ENCODE data around the gene WFDC6. TPM values are rescaled to one million over a fixed set of nuclear protein-coding genes. Genes with fewer than 3 reads are reported as not detected.
"Not testable (repeated sequence)": the region's sequence is repeated elsewhere in the genome, so short reads cannot be mapped to it uniquely, and the experiment has no call there.

WFDC6 gene
- not detected in 2 replicates for total RNA-seq (2014; rRNA removed; shearing (Covaris generic))

- no peak for DNase-seq (ENCODE audit: low spot score)
Measured at GRCh38 chr20:45539382-45539781, at the start of gene WFDC6. Gene WFDC6, minus strand, starts transcription at chr20:45539482. Its CDS starts 75 bp downstream, at chr20:45539407.

DNA sequence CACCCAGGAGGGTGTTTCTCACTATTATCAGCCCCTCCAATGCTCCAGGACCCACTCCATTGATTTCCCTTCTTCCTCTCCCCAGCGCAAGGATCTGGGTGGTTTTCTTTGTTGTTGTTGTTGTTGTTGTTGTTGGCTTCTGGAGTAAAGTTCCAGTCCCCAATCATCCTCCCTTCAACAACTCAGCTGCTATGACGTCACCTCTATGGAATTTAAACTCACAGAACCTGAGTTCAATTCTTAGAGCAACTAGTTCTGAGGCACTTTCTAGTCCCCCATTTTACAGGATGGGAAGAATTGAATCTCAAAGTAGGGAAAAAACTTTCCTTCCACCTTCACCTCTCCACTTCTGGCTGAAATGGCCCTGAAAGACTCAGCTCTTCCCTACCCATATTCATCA, 49.5 kb upstream of the WFDC6 start:
- no peak for DNase-seq (ENCODE audit: low spot score)

DNA sequence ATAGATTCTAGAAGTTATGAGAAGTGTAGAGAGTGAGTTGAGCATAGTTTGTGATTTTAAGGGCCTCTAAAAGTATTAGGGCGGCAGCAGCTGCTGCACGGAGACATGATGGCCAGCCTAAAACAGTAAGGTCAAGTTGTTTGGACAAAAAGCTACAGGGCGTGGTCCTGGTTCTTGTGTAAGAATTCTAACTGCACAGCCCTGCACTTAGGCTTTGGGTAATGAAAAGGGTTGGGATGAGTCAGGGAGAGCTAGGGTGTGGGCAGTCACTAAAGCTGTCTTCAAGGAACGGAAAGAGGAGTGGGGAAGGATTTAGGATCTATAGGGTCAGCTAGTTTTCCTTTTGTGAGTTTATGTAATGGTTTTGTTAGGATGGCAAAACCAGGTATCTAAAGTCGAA, 46.7 kb upstream of the WFDC6 start:
- not testable (repeated sequence) for DNase-seq (ENCODE audit: low spot score)

DNA sequence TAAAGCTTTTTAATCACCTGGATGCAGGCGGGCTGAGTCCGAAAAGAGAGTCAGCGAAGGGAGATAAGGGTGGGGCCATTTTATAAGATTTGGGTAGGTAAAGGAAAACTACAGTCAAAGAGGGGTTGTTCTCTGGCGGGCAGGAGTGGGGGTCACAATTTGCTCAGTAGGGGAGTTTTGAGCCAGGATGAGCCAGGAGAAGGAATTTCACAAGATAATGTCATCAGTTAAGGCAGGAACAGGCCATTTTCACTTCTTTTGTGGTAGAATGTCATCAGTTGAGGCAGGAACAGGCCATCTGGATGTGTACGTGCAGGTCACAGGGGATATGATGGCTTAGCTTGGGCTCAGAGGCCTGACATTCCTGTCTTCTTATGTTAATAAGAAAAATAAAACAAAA, 45.0 kb upstream of the WFDC6 start:
- DNase-seq (ENCODE audit: low spot score) = not testable (repeated sequence)

DNA sequence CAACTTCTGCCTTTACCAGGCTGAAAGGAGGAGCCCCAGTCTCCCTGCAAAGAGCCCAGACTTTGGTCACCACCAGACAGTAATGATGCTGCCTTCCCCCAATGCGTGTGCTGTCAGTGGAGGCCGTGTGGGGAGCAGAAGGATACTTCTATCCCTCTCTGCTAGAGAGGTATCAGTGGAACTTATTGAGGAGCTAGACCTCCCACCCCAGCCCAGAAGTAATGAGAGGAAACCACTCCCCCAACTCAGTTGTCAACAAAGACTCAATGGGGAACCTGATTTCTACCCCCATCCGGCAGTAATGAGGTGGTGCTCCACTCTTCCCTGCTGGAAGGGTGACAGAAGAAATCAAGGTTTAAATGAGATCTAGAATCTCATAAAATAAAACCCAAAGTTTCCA, 44.2 kb upstream of the WFDC6 start:
- no peak for DNase-seq (ENCODE audit: low spot score)

GRCh38 chr20:45581702-45582101, 42.4 kb upstream of the WFDC6 start:
- no peak for DNase-seq (ENCODE audit: low spot score)

GRCh38 chr20:45579184-45579583, 39.9 kb upstream of the WFDC6 start, which contains the start of gene WFDC8:
Gene WFDC8, minus strand, starts transcription at chr20:45579284. Its CDS starts 37 bp downstream, at chr20:45579247.
- no peak for DNase-seq (ENCODE audit: low spot score)

GRCh38 chr20:45578231-45578630, 38.9 kb upstream of the WFDC6 start:
- DNase-seq (ENCODE audit: low spot score) = no peak

DNA sequence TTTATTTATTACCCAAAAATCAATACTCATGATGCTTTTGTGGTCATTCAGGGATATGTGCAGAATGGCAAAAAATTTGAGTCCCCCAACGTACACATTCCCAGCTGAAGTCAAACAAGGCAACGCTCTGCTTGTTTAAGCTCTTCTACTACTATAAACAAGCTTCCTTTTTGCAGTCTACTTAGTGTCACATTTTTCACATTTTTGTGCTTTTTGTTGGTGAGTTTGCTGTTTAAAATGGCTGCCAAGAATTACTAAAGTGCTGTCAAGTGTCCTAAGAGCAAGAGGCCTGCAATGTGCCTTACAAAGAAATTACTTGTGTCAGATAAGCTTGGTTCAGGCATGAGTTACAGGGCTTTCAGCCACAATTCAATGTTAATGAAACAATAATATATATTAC, 37.7 kb upstream of the WFDC6 start:
- DNase-seq (ENCODE audit: low spot score) = no peak

DNA sequence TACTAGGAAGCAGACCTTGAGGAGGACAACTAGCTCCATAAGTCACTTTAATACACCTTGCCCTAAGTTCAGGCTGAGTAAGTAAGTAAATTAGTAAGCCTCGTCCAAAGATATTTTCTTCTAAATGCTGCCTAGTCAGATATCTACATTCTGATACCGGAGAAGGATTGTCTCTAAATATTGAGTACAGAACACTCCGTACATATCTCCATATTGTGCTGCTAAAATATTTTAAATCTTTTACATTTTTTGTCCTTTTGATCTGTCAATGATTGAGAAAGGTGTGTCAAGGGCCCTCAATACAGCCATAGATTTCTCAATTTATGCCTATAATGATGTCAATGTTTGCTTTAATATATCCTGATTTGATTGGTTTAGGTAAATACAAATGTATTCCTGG, 36.6 kb upstream of the WFDC6 start:
- no peak for DNase-seq (ENCODE audit: low spot score)

- DNase-seq (ENCODE audit: low spot score) = not testable (repeated sequence)
Measured at GRCh38 chr20:45569650-45570049, 30.4 kb upstream of the WFDC6 start.

- DNase-seq (ENCODE audit: low spot score) = no peak
Measured at GRCh38 chr20:45564760-45565276, 25.5 kb upstream of the WFDC6 start.

GRCh38 chr20:45555198-45555597, 15.9 kb upstream of the WFDC6 start:
- no peak for DNase-seq (ENCODE audit: low spot score)

DNA sequence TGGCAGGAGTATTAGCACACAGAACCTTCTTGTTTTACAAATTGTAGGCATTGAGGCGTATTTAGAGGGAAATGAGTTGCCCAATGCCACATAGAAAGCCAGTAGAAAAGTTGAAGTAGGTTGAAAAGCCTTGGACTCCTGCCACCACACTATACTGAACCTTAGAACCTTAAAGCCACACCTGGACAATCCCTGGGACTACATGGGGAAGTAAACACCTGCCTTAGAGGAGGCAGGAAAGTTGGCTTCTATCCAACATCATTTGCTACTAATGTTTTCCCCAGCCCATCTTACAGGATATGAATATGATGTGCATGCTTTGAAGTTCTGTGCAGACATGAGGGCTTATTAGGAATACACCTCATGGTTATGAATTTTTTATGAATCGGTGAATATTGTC, 13.2 kb upstream of the WFDC6 start:
- DNase-seq (ENCODE audit: low spot score) = no peak

GRCh38 chr20:45550765-45551164, 11.5 kb upstream of the WFDC6 start:
- DNase-seq (ENCODE audit: low spot score) = no peak

- no peak for DNase-seq (ENCODE audit: low spot score)
Measured at GRCh38 chr20:45548410-45548809, 9.1 kb upstream of the WFDC6 start.

DNA sequence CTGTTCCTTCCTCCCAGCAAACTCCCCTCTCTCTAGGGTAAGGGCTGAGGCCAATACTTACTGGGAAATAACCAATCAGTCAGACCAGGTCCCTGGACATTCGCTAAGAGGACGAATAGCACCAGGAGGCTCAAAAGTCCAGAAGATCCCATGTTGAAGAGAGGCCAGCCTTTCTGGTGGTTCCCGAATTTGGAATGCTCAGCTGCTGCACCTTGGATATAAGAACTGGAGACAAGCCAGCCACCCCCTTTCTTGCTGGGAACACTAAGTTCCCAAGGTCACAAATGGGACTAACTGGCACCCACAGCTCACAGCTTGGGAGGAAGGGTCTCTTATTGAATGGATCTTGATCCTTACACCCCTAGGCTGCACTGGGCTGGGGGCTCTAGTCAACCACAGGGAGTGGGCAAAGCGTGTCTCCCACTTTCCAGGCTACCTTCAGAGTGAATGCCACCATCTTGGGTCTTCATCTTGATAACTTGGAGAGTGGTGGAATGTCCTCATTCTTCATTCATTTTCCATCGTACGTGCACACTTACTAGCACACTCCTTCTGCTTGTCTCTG, 8.0 kb upstream of the WFDC6 start, which contains the start of gene EPPIN:
Gene EPPIN (minus strand): TSS at position 196 of the 565 bp plus-strand sequence. CDS start 44 bp downstream, at position 152.
- no peak for DNase-seq (ENCODE audit: low spot score)

GRCh38 chr20:45545754-45546453, 6.6 kb upstream of the WFDC6 start:
- peak; percentile 20 for DNase-seq (ENCODE audit: low spot score)

DNA sequence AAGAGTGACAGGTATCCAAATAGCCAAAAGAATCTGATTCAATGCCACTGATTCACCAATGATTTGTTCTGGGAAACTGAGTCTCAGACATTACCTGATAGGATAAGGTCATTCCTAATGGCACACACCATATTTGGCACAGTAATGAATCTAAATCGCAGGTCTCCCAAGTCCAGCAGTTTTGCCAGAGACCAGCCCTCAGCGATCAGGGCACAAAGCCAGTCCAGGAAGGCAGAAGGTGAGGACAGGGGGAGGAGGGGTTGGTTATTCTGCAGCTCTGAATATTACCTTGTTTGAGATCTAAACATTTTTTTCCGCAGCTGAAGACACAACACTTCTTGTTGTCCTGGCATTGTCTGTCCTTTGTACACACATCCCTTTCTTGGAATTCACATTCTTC, 6.1 kb upstream of the WFDC6 start:
- no peak for DNase-seq (ENCODE audit: low spot score)

GRCh38 chr20:45538209-45538799, 978 bp downstream of the WFDC6 start:
- DNase-seq (ENCODE audit: low spot score) = no peak

DNA sequence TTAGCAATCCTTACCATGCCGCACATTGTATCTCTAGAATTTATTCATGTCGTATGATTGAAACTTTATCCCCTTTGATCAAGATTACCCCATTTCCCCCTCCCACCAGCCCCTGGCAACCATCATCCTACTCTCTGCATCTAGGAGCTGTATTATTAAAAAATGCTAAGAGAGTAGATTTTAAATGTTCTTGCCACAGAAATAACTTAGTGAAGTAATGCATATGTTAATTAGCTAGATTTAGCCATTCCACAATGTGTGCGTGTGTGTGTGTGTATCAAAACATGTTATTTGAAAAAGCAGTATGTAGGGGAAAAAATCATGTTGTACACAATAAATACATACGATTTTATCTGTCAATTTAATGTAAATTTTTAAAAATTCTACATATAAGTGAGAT, 12.0 kb downstream of the WFDC6 start:
- DNase-seq (ENCODE audit: low spot score) = no peak

- no peak for DNase-seq (ENCODE audit: low spot score)
Measured at GRCh38 chr20:45523821-45524220, 15.5 kb downstream of the WFDC6 start.

- DNase-seq (ENCODE audit: low spot score) = peak; percentile 21
Measured at GRCh38 chr20:45518282-45518681, 21.0 kb downstream of the WFDC6 start.

Measured in H4 (cell line).